GM13977 (cell line): ENCODE data around the gene RTKN2.

Experiments
- DNase-seq: peaks from one replicate; pipeline ENCODE4 v3.0.0; 2012; ENCODE audit warnings: low spot score
- CTCF ChIP-seq: IDR thresholded peaks from 2 replicates; pipeline ENCODE4 v1.5.1; 2012; ENCODE audit warnings: mild to moderate bottlenecking, control low read depth; ENCODE audit not compliant: insufficient read depth; ENCODE audit errors: extremely low read depth, missing control alignments
- in situ Hi-C: fragments of 300-500 bp; cut with MboI; formaldehyde crosslinking; loops from one replicate; pipeline ENCODE4 v1.12.0; 2022; ENCODE audit warnings: low sequenced_read_pairs, low pct_unique_long_range_greater_than_20kb, mixed read lengths, inconsistent platforms; ENCODE audit not compliant: unreplicated experiment

The RTKN2 gene

GRCh38 chr10:62264126-62264525, 4.5 kb downstream of the RTKN2 start:
- TF ChIP-seq CTCF: no peak
- in situ Hi-C loops: no loop called here
- no peak for DNase-seq

- in situ Hi-C loops: no loop called here
- no peak for DNase-seq
- TF ChIP-seq CTCF: no peak
Measured at GRCh38 chr10:62261666-62262065, 7.0 kb downstream of the RTKN2 start.

GRCh38 chr10:62259998-62260397, 8.6 kb downstream of the RTKN2 start:
- DNase-seq: no peak
- in situ Hi-C loops: no loop called here
- TF ChIP-seq CTCF: no peak

- in situ Hi-C loops: no loop called here
- no peak for DNase-seq
- TF ChIP-seq CTCF: no peak
Measured at GRCh38 chr10:62259456-62259855, 9.2 kb downstream of the RTKN2 start.

GRCh38 chr10:62258926-62259325, 9.7 kb downstream of the RTKN2 start:
- in situ Hi-C loops: no loop called here
- TF ChIP-seq CTCF: no peak
- DNase-seq: no peak

- in situ Hi-C loops: no loop called here
- DNase-seq: no peak
- no peak for TF ChIP-seq CTCF
Measured at GRCh38 chr10:62253704-62254103, 14.9 kb downstream of the RTKN2 start.

GRCh38 chr10:62252051-62252450, 16.6 kb downstream of the RTKN2 start:
- in situ Hi-C loops: no loop called here
- DNase-seq: no peak
- TF ChIP-seq CTCF: no peak
